Heart left ventricle (tissue), 13 donors: Measurements from ENCODE around the gene EFHD1.

Experiments used
- POLR2A ChIP-seq, 2 donors: fragments of 450-650 bp; IDR thresholded peaks; one replicate each; pipeline ENCODE4 v1.6.1; 2017; ENCODE audit warnings: antibody characterized with exemption in 2 of 2, mild to moderate bottlenecking in 2 of 2, moderate library complexity in 2 of 2
- TF ChIP-seq, protein P1 (sequence below), 12 donors: fragments of 200-600 bp; sonication (generic) in 4 of 12; IDR thresholded peaks; one replicate each; pipeline versions ENCODE4 v1.5.0 to v1.8.0; 2018 to 2022; ENCODE audit warnings: antibody characterized with exemption in 12 of 12, mild to moderate bottlenecking in 5 of 12
- donor health status: ischemic (EF 13 %, LVEDD 7.1; RV severe dilation, severe dysfunction).
- donor health status: DM: no; HTN: yes; CAD: no.
- donor health status: DM: no; HTN: no; CAD: no.
- donor health status: ischemic (EF 25% LVEDD 6.9; RV normal size, moderate dysfunction).
- donor health status: ischemic (EF 25% LVEDD 5.7; RV mildly dilated, moderate dysfunction).
- donor health status: ischemic (EF 35%, LVEDD 5.7; RV mildly dilated, moderate dysfunction).
- donor health status: nonischemic (EF 11% LVEDD 7.7; RV severe dilation, severe dysfunction).
- donor health status: DM: yes; HTN: yes; CAD: no.
- donor health status: PGD.
- donor health status: ischemic (EF 29% LVEDD 5.4; RV normal size, mild dysfunction).
- donor health status: nonischemic (EF 23%, LVEDD 6.1; RV moderate dilation, normal function).

DNA sequence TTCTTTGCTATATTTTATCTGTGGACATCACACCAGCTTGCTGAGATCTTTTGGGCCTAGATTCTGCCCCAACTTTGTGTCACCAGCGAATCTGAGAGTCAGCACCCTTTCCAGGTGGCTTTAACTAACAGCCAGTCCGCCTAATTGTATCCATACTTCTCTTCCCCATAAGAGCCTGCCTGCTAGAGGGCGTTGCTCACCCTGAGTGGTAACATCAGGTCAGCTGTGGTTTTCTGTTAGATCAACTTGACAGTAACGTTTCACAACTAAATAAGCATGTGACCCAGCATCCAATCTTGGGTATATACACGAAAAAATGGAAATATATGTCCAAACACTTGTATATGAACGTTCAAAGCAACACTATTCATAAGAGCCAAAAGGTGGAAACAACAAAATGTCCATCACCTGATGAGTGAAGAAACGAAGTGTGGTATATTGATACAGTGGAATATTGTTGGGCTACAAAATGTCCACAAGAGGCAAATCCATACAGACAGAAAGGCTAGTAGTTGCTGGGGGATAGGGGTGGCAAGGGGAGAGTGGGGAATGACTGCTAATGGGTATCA is 24.9 kb downstream of the EFHD1 start:
- TF ChIP-seq, protein P1, sequence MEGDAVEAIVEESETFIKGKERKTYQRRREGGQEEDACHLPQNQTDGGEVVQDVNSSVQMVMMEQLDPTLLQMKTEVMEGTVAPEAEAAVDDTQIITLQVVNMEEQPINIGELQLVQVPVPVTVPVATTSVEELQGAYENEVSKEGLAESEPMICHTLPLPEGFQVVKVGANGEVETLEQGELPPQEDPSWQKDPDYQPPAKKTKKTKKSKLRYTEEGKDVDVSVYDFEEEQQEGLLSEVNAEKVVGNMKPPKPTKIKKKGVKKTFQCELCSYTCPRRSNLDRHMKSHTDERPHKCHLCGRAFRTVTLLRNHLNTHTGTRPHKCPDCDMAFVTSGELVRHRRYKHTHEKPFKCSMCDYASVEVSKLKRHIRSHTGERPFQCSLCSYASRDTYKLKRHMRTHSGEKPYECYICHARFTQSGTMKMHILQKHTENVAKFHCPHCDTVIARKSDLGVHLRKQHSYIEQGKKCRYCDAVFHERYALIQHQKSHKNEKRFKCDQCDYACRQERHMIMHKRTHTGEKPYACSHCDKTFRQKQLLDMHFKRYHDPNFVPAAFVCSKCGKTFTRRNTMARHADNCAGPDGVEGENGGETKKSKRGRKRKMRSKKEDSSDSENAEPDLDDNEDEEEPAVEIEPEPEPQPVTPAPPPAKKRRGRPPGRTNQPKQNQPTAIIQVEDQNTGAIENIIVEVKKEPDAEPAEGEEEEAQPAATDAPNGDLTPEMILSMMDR (IDR thresholded peaks at IDR 0.05), result peak in 2 of 12 donors; percentile 12 to 29
- no peak for TF ChIP-seq POLR2A (IDR thresholded peaks at IDR 0.05)
